22Rv1 (cell line): ENCODE data around the gene CYP1B1.

Source experiments
- H3K27ac ChIP-seq: fragments of 450-650 bp; 2 replicates; pipeline ENCODE4 v1.5.1; 2017
- CTCF ChIP-seq: fragments of 450-650 bp; IDR thresholded peaks from 2 replicates; pipeline ENCODE4 v1.5.1; 2017; ENCODE audit warnings: mild to moderate bottlenecking
- ZFX ChIP-seq: fragments of 450-650 bp; IDR thresholded peaks from 2 replicates; pipeline ENCODE4 v1.6.1; 2017; ENCODE audit warnings: antibody characterized with exemption, borderline replicate concordance

The CYP1B1 gene

DNA sequence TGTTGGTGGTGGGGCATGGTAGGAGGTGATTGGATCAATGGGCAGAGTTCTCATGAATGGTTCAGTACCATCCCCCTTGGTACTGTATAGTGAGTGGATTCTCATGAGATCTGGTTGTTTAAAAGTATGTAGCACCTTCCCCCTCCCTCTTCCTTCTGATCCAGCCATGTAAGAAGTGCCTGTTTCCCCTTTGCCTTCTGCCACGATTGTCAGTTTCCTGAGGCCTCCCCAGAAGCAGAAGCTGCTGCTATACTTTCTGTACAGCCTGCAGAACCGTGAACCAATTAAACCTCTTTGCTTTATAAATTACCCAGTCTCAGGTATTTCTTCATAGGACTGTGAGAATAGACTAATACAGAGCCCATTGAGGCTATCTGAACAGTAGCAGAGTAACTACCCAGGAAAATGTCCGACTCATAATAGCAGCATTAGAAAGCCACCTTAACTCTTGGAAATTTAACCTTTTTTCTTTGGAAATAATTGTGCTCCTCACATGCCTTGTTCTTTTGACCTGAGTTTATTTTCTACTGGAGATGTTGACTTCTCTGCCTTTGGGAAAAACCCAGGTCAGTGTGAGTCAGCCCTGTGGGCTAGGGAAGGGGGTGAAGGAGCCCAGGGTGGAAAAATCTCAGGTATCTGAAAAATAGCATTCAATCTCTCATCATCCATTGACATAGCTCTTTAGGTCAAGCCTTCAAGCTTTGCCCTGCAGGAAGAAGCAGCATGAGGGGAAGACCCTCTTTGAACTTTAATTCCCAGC is 18.1 kb downstream of the CYP1B1 start:
- no peak overlapping the region for H3K27ac ChIP-seq
- no peak for TF ChIP-seq ZFX
- TF ChIP-seq CTCF = no peak

DNA sequence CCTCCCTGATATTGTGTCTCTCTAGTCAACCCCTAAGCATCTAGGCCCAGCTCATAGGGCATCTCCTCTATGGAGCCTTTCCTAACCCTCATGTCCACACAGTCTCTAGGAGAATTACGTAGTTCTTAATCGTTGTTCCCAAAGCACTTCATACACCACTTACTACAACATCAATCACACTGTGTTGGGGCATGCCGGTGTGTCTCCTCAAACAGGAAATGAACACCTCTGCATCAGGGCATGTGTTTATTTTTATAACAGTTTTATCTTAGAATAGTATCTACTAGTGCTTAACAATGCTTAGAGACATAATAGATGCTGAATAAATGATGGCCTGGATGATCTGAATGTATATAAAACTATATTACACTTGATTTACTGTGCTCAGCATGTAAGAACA is 19.7 kb downstream of the CYP1B1 start:
- TF ChIP-seq CTCF (no peak), ZFX (no peak)
- H3K27ac ChIP-seq = no peak overlapping the region

- H3K27ac ChIP-seq = no peak overlapping the region
- no peak for TF ChIP-seq ZFX
- TF ChIP-seq CTCF = no peak
Observed at GRCh38 chr2:38045811-38046210, 30.1 kb downstream of the CYP1B1 start.

DNA sequence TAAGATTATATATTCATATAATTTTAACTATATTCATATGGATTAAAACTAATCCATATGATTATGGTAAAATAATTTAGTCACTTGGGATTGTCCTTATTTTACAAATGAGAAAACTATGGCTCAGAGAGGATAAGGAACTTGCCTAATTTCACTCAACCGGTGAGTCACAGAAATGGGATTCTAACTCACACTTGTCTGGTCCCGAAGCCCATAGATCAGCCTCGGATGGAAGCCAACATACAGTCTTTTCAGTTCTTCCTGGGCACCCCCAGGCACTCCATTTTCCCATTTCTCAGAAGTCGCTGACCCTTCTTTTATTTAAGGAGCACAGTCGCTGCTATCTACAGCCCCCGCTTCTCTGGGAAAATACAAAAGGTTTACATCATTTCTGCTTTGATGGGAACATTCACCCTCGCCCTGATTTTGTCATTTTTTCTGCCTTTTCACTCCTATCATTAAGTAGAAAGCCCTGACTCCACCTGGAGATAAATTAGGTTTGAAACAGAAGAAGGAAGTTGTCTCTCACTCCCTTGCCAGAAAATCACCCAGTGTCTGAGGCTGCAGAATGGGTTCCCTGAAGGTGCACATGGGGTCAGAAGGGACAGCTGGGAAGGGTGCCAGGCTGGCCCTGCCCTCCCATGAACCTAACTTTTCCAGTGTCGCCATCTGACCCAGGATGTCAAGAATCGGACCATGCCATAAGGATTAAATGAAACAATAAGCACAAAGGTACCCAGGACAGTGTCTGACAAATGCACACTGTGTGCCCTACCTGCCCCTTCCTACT is 36.6 kb downstream of the CYP1B1 start:
- H3K27ac ChIP-seq = no peak overlapping the region
- TF ChIP-seq ZFX (no peak), CTCF (no peak)

GRCh38 chr2:38038682-38039081 is 37.3 kb downstream of the CYP1B1 start:
- TF ChIP-seq ZFX = no peak
- no peak for TF ChIP-seq CTCF
- no peak overlapping the region for H3K27ac ChIP-seq

DNA sequence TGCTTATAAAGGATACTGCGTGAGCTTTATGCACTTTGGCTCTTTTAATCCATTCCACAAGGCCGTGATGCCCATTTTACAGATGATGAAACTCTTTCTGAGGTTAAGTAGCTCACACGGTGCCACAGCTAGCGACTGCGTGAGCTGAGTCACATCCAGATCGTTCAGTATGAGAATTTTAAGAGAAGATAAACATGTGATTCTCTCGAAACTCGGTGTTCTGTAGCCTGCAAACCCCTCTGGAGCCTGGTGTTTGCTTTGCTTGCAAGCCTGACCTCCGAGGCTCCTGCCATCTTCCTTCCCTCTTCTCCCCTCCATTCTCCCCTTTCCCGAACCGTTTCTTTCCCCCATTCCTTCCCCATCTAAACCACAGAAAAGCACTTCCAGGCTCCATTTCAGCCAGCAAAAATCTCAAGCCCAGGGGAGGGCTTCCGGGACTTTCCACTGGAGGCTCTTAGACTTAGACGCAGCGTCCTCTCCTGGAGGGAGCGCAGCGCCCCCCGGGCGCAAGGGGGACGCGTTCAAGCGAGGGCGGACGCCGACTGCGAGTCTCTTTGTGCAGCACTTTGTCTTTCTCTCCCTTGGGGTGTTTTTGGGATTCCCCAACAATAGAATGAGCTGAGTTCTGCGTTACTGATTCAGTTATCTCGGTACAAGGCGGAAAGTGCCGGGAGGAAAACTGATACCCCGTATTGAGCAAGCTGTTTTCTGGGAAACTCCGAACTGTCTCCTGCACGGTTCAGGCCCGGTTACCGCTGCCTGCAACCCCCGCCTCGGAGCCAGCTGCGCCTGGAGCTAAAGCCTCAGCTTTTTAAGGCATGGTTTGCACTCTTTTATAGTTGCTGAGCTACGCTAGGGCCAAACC is 38.0 kb downstream of the CYP1B1 start:
- no peak for TF ChIP-seq ZFX
- TF ChIP-seq CTCF = no peak
- H3K27ac ChIP-seq = no peak overlapping the region
